ENCODE results near the gene FOXL3.
"Not testable (repeated sequence)": the region's sequence is repeated elsewhere in the genome, so short reads cannot be mapped to it uniquely, and the experiment has no call there.

Gene FOXL3

GRCh38 chr7:326809-327232, 36.9 kb downstream of the FOXL3 start:
- DNase-seq = no peak

DNA sequence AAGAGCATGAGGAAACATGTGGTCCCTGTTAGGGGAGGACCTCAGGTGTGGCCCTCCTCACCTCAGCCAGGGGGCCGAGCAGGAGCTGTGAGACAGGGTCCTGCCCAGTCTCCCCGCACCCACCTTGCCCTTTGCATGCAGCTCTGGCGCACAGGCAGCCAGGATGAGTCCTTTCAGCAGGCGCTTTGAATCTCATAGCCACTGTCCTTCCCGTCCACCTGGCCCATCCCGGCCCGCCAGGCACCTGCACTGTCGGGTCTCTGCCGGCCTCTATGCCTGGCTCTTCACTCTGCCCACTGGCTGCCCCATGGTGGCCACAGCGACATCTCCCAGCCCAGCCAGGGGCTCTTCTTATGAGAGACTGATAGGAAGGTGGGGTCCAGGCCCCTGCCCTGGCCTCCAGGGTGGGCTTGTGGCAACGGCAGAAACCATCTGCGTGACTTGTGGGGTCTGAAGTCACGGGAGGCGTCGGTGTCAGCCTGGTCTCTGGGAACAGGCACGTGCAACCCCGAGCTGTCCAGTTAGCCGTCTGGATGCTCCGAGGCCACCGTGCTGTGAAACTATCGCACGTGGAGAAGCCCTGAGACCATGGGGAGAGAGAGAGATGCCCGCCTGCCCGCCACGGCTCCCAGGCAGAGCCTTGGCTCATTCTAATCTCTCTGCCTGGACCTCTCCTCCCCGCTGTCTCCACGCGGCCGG, 37.4 kb downstream of the FOXL3 start:
- no peak for DNase-seq

DNA sequence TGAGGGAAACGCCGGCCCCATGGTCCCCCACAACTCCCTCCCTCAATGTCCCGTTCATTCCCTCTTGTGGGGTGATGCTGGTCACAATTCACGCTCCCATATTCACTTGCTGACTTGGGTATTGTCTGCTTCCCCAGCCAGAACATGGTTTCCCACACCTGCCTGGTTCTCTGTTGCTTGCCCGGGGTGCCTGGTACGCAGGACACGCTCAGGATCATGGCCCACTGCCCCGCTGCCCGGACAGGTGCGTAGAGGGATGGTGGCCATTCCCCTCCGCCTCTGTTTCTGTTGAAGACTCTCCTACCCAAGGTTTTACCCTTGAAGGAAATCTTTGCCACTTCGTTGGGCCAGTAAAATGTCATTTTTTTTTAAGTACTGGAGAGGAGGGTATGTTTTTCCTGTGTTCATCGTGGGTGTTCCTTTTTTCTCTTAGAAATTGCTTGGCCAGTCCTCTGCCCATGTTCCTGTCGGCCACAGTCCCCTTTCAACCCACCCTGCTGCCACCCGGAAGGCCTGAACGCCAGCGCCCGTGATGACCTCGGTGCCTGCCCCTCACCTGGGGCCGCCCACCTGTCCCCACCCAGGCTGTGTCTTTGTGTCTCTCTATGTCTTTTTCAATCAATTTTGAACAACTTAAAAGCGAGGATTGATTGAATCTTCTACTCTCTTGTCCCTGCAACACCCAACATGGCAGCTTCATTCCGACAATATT, 38.2 kb downstream of the FOXL3 start:
- no peak for DNase-seq

- DNase-seq = no peak
Measured at GRCh38 chr7:329691-330281, 39.8 kb downstream of the FOXL3 start.

GRCh38 chr7:330511-331230, 40.7 kb downstream of the FOXL3 start:
- no peak for DNase-seq

DNA sequence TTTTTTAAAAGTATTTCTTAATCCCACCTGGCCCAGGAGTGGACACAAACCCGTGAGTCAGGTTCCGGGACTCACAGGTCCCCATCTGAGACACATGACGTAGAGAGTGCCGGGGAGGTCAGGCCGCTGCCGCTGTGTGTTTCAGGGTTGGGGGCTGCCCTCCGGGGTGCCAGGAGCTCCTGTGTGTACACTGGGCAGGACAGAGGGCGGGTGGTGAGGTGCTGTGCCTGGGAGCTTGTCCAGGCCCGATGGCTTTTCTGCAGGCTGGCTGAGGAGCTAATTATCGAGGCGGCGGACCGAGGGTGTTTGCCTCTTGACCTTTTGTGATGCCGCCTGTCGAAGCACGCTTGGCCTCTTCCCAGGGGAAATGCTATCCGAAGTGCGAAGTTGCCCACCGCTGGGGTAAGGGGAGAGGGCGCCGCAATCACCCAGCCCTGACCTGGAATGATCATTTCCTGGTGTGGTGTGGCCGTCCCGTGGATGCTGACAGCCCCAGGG, 42.1 kb downstream of the FOXL3 start:
- no peak for DNase-seq

DNA sequence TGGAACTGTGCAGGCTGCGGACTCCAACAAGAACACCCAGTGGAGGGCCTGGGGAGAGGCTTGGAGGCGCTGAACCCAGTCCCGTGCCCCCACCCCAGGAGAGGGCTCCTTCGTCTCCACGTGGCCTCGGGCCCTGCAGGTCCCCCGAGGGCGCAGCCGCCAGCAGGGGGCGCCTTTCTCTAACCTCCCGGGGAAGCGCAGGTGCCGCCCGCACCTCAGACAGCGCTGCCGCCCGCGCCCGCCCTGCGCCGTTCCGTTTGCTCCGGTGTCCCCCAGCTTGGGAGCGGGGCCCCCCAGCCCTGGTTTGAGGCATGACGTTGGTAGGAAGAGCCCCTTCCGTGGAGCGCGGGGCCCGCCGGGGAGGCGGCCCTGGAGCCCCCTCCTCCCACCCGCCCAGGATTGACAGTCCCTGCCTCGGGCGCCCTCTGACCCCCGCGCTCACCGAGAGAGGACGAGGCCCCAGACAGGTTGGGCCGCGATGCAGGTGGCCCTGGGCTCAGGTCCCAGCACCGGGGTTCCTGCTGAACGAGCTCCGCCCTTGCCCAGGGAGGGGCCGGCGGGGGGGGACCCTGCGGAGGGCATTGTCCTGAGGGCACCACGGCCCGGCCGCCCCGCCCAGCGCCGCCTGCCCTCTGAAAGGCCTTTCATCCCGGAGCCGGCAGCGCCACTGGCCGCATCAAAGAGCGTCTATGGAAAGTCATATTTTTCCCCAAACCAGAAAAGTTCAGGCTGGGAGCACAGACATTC, 42.8 kb downstream of the FOXL3 start:
- DNase-seq = peak; percentile 78 to 84

DNA sequence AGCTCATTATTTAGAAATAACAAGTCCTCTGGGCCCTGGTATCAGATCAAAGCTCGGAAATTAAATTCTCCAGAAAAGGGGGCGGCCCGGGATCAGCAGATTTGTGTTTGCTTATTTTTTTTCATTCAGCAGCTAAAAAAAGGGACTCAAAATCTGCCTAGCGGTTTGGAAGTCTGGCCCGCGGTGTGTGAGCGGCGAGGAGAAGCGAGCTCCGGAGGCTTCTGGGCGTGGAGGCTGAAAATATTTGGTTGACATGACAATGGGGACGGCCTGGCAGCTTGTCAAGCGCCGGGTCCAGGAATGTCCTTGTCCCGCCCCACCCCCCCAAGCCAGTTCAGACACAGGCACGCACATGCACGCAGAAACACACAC, 43.4 kb downstream of the FOXL3 start:
- no peak for DNase-seq

GRCh38 chr7:334618-335357, 44.8 kb downstream of the FOXL3 start:
- DNase-seq = no peak

DNA sequence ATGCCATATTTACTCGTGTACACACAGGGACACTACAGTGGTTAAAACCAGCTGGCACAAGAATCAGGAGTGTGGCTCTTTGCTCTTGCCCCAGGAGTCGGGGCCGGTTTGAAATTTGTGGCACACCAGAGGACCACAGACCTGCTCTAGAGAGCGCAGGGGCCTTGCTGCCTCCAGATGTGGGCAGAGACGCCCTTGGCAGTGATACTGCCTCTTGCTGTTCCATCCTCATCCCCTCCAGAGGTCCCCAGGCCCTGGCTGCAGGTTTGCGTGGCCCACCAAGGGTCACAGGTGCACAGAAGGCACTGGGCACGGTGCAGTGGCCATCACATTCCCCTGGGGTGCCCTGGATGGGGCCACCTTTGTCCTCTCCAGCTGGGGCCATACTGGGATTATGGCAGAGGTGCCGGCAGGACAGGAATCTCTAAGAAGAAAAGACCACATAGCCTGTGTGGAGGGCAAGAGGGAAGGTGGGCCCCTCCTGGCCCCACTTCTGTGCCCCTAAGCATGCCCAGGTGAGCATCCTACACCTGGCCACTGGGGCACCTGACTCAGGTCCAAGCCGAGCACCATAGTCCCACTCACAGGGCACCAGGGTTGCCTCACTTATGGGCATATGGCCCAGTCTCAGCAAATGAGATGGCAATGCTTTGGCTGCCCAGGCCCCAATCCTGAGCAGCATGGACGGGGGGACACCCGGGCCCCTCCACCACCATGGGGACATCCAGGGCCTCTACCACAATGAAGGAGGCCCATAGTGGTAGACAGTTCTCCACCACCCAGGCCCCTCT, 45.6 kb downstream of the FOXL3 start:
- no peak for DNase-seq

GRCh38 chr7:336149-336533, 46.2 kb downstream of the FOXL3 start:
- not testable (repeated sequence) for DNase-seq

- DNase-seq = no peak
Measured at GRCh38 chr7:336810-337566, 47.0 kb downstream of the FOXL3 start.

GRCh38 chr7:337567-337951, 47.6 kb downstream of the FOXL3 start:
- no peak for DNase-seq

- no peak for DNase-seq
Measured at GRCh38 chr7:338295-339061, 48.5 kb downstream of the FOXL3 start.

DNA sequence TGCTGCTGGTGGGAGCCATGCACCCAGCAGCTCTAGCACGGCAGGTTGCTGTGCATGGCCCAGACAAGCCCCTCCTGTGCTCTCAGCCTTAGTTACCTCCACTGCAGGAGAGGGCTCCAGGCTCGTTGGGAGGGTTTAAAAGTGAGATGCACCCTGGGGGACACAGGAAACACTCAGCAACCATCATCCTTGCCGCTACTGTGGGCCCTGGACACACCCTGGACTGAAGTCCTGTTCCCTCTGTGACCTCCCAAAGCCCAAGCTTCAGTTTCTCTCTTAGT, 49.0 kb downstream of the FOXL3 start:
- no peak for DNase-seq

GRCh38 chr7:339696-340095, 49.7 kb downstream of the FOXL3 start:
- no peak for DNase-seq

- no peak for DNase-seq
Measured at GRCh38 chr7:340200-340937, 50.4 kb downstream of the FOXL3 start.
